OCI-LY7 (cell line): ENCODE results near the gene RPF1.

Source experiments
- CTCF ChIP-seq: fragments of 200-600 bp; sonication (generic); conservative IDR thresholded peaks from 2 replicates; pipeline ENCODE4 v1.5.1; 2014; ENCODE audit warnings: mild to moderate bottlenecking, antibody characterized with exemption, low read length, moderate library complexity, mixed read lengths
- EZH2phosphoT487 ChIP-seq: fragments of 200-600 bp; sonication (generic); IDR thresholded peaks from 2 replicates; pipeline ENCODE4 v1.6.1; 2018; ENCODE audit warnings: low read depth, borderline replicate concordance, mild to moderate bottlenecking, mixed run types, antibody characterized with exemption, low read length, moderate library complexity, mixed read lengths

GRCh38 chr1:84502927-84503326 lies 23.9 kb downstream of the RPF1 start:
- TF ChIP-seq CTCF (no peak), EZH2phosphoT487 (no peak)
